NT2/D1 (cell line): Measurements from ENCODE around the gene SETD5.

Experiments used
- SUZ12 ChIP-seq: IDR thresholded peaks from 2 replicates; pipeline ENCODE4 v1.6.1; 2011; ENCODE audit not compliant: insufficient read length, insufficient read depth; ENCODE audit errors: extremely low read depth
- YY1 ChIP-seq: IDR thresholded peaks from 2 replicates; pipeline ENCODE4 v1.6.1; 2011; ENCODE audit not compliant: insufficient read length, insufficient read depth
- ZNF274 ChIP-seq: IDR thresholded peaks from 2 replicates; pipeline ENCODE4 v1.6.1; 2011; ENCODE audit warnings: mild to moderate bottlenecking, low read depth, low read length

- TF ChIP-seq YY1 (no peak), SUZ12 (no peak), ZNF274 (no peak)
These were observed 103.0 kb downstream of the SETD5 start for GRCh38 chr3:9500108-9501050.
